Brain microvascular endothelial cell (primary cell): Measurements from ENCODE around the gene UBR3.

ENCODE experiments used
- DNase-seq: peaks from one replicate; pipeline ENCODE4 v3.0.0-alpha.2; 2020
- H3K27ac ChIP-seq: fragments of 250-450 bp; sonication (Bioruptor Pico); 2 replicates; pipeline ENCODE4 v1.5.1; 2020; ENCODE audit warnings: mild to moderate bottlenecking, moderate library complexity
- H3K27me3 ChIP-seq: fragments of 250-450 bp; sonication (Bioruptor Pico); replicated peaks from 2 replicates; pipeline ENCODE4 v1.5.1; 2020; ENCODE audit warnings: mild to moderate bottlenecking
- H3K36me3 ChIP-seq: fragments of 250-450 bp; sonication (Bioruptor Pico); replicated peaks from 2 replicates; pipeline ENCODE4 v1.5.1; 2020; ENCODE audit warnings: mild to moderate bottlenecking
- H3K4me3 ChIP-seq: 2 replicates; pipeline ENCODE4 v1.5.1; 2011; ENCODE audit warnings: low read depth, mild to moderate bottlenecking, control low read depth, low read length, moderate library complexity
- in situ Hi-C: cut with HindIII; loops from 2 replicates; pipeline ENCODE4 v1.10.0; 2017; ENCODE audit warnings: low sequenced_read_pairs, low pct_ligation_motif_present
- TF ChIP-seq, protein P1 (sequence below): IDR thresholded peaks from 2 replicates; pipeline ENCODE4 v1.5.1; 2011; ENCODE audit warnings: low read depth, mild to moderate bottlenecking, moderate library complexity, low read length, control low read depth, inconsistent platforms; ENCODE audit errors: missing control alignments

The UBR3 gene

GRCh38 chr2:170091436-170091835 is 264.2 kb downstream of the UBR3 start:
- H3K4me3 ChIP-seq = no peak overlapping the region
- TF ChIP-seq, protein P1, sequence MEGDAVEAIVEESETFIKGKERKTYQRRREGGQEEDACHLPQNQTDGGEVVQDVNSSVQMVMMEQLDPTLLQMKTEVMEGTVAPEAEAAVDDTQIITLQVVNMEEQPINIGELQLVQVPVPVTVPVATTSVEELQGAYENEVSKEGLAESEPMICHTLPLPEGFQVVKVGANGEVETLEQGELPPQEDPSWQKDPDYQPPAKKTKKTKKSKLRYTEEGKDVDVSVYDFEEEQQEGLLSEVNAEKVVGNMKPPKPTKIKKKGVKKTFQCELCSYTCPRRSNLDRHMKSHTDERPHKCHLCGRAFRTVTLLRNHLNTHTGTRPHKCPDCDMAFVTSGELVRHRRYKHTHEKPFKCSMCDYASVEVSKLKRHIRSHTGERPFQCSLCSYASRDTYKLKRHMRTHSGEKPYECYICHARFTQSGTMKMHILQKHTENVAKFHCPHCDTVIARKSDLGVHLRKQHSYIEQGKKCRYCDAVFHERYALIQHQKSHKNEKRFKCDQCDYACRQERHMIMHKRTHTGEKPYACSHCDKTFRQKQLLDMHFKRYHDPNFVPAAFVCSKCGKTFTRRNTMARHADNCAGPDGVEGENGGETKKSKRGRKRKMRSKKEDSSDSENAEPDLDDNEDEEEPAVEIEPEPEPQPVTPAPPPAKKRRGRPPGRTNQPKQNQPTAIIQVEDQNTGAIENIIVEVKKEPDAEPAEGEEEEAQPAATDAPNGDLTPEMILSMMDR = no peak
- no peaks in the 10 kb centered on the region for H3K27me3 ChIP-seq
- H3K36me3 ChIP-seq = no peaks in the 10 kb centered on the region
- in situ Hi-C loops = no loop called here
- no peak overlapping the region for H3K27ac ChIP-seq
- DNase-seq = no peak

- TF ChIP-seq, protein P1 = no peak
- DNase-seq = no peak
- in situ Hi-C loops = no loop called here
- Histone ChIP-seq H3K36me3 (no peaks in the 10 kb centered on the region), H3K27ac (no peak overlapping the region), H3K4me3 (no peak overlapping the region), H3K27me3 (no peaks in the 10 kb centered on the region)
Measured at GRCh38 chr2:170092436-170093060, 265.3 kb downstream of the UBR3 start.

DNA sequence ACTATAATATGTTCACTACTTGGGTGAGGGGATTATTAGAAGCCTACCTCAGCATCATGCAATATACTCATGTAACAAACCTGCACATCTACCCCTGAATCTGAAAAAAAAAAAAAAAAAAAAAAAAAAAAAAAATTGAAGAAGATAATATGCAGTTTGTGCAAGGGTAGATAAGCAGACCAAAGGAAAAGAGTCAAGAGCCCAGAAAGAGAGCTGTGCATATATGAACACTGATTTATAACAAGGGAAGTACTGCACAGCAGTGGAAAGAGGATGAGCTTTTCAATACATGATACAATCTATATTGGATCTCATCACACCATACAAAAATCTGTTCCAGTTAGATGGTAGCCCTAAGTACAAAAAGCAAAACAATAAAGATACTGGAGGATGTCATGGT is 268.1 kb downstream of the UBR3 start:
- DNase-seq = no peak
- no peaks in the 10 kb centered on the region for H3K27me3 ChIP-seq
- in situ Hi-C loops = no loop called here
- no peak overlapping the region for H3K4me3 ChIP-seq
- H3K27ac ChIP-seq = no peak overlapping the region
- TF ChIP-seq, protein P1 = no peak
- no peaks in the 10 kb centered on the region for H3K36me3 ChIP-seq

- in situ Hi-C loops = no loop called here
- no peak for DNase-seq
- H3K27ac ChIP-seq = no peak overlapping the region
- H3K4me3 ChIP-seq = no peak overlapping the region
- no peaks in the 10 kb centered on the region for H3K36me3 ChIP-seq
- TF ChIP-seq, protein P1 = no peak
- no peaks in the 10 kb centered on the region for H3K27me3 ChIP-seq
Measured at GRCh38 chr2:170098626-170099312, 271.5 kb downstream of the UBR3 start.

GRCh38 chr2:170101789-170102188 is 274.5 kb downstream of the UBR3 start:
- in situ Hi-C loops = no loop called here
- DNase-seq = no peak
- TF ChIP-seq, protein P1 = no peak
- Histone ChIP-seq H3K27me3 (no peaks in the 10 kb centered on the region), H3K36me3 (no peaks in the 10 kb centered on the region), H3K27ac (no peak overlapping the region), H3K4me3 (no peak overlapping the region)
